AG09309 (cell line): ENCODE results near the gene SCMH1.
A peak's percentile ranks its signal among the peaks of the same experiment; 100 is the strongest.

Experiments
- DNase-seq: peaks from one replicate; pipeline ENCODE4 v3.0.0-alpha.2; 2010; ENCODE audit warnings: low read depth
- H3K4me3 ChIP-seq: 2 replicates; pipeline ENCODE4 v1.5.1; 2011; ENCODE audit warnings: mild to moderate bottlenecking, low read depth, low read length, moderate library complexity; ENCODE audit not compliant: control insufficient read depth
- TF ChIP-seq, protein P1 (sequence below): IDR thresholded peaks from 2 replicates; pipeline ENCODE4 v1.5.1; 2011; ENCODE audit warnings: mild to moderate bottlenecking, low read depth, low read length, inconsistent platforms; ENCODE audit not compliant: insufficient read depth, control insufficient read depth; ENCODE audit errors: missing control alignments

Gene SCMH1

DNA sequence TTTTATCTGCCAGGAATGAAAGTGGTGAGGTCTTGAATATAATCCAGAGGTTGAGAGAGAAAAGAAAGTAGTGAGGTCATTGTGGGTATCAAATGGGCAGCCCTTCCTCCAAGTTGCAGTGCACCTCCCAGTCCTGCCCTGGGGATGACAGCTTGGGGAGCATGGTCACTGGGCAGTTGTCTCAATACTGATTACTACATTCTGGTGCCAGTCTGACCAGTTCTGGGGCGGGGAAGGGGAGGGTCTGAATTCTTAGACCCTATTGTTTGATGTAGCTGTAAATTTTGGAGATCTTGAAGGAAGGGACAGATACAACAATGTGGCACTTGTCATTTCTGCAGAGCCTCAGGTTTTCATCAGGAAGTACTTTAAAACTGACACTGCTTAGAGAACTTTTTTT, 231.8 kb downstream of the SCMH1 start:
- no peak for DNase-seq
- TF ChIP-seq, protein P1, sequence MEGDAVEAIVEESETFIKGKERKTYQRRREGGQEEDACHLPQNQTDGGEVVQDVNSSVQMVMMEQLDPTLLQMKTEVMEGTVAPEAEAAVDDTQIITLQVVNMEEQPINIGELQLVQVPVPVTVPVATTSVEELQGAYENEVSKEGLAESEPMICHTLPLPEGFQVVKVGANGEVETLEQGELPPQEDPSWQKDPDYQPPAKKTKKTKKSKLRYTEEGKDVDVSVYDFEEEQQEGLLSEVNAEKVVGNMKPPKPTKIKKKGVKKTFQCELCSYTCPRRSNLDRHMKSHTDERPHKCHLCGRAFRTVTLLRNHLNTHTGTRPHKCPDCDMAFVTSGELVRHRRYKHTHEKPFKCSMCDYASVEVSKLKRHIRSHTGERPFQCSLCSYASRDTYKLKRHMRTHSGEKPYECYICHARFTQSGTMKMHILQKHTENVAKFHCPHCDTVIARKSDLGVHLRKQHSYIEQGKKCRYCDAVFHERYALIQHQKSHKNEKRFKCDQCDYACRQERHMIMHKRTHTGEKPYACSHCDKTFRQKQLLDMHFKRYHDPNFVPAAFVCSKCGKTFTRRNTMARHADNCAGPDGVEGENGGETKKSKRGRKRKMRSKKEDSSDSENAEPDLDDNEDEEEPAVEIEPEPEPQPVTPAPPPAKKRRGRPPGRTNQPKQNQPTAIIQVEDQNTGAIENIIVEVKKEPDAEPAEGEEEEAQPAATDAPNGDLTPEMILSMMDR, result no peak
- no peak overlapping the region for H3K4me3 ChIP-seq

DNA sequence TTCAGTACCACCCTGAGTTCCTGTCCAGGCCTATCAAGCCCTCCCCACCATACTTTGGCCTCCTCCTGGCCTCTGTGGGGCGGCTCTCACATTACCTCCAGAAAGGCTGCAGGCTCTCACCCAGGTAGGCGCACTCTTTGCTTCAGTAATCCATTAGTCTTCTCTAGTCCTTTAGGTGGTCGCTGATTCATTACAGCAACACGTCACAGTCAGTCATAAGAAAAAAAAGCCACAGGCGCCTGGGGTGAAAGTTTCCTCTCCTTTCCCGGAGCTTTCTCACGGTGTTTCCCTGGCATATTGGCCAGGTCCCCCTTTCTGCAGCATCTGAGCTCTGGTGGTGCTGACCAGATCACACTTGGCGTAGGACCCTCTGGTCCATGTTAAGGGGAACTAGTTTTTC, 232.6 kb downstream of the SCMH1 start:
- TF ChIP-seq, protein P1, result no peak
- no peak for DNase-seq
- no peak overlapping the region for H3K4me3 ChIP-seq

DNA sequence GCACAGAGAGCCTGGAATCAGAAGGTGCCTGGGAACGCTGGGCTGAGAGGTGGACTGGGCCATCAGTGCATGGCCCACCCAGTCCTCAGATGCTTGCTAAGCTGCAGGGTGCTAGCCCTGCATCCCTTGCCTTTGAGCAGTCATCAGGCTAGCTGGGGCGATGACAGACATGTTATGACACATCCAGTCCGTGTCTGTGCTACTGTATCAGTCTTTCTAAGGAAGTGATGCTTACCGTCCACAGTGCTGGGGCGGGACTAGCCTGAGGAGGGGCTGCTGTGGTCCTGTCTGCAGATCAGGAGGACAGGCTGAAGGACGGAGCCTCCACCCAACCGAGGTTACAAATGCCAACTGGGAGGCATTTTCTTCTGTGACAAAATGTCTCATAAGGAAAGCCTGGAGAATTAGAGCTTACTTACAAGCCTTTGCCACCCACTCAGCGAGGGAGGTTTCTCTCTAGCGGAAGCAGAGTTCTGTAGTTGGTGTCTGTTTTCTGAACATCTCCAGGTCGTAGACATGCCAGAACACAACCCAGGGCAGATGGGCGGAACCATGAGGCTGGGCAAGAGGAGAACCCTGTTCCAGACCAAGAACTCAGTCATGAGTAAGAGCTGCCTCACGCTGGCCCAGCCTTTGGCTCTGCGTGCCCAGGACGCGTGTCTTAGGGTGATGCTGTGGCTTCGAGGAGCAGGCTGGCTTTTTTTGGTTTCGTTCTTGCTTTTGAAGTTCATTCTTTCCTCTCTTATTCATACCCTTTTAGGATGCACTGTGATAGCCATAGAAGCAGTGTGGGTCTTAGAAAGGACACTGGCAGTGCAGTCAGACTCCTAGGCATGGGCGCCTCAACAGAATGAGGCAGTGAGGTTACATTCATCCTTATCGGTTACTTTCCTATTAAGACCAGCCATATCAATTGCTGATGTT, 234.9 kb downstream of the SCMH1 start:
- TF ChIP-seq, protein P1, result no peak
- DNase-seq, result peak; percentile 28
- no peak overlapping the region for H3K4me3 ChIP-seq

DNA sequence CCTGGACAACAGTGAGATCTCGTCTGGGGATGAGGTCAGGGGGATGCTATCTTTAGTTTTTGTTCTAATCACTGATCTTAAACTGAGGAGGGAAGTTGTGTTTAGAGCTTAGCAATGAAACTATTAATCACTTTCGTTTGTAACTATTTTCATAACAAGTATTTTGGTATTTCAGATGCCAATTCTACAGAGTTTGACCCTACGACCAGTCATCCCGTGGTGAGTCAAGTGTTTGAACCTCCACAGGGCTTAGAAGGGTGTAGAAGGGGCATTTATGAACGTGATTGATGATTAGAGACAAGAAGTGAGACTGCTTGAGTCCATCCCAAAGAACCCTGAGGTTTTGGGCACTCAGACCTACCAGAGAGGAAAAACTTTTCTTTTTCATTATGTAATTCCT, 236.2 kb downstream of the SCMH1 start:
- H3K4me3 ChIP-seq, result no peak overlapping the region
- DNase-seq, result no peak
- TF ChIP-seq, protein P1, result no peak

DNA sequence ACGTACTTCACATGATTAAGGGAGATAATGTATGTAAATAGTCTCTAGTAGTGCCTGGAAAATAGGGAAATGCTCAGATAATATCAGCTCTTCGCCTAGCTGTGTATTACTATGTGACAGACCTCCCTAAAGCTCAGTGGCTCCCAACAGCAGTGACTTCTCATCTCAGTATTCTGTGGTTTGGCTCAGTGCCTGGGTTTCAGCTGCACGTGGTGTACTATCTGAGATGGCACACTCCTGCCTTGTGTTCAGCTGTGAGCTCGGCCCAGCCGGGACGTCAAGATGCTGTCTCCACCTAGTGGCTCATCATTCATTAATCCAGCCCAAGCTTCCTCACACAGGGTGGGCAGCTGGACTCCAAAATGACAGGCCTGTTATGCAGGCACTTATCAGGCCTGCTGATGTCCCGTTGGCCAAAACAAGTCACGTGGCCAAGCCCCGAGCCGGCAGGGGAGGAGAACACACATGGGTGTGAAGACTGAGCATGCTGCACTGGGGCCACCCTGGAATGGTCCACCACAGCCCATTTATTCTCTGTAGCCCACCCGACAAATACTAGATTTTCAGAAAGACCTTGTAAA, 238.4 kb downstream of the SCMH1 start:
- TF ChIP-seq, protein P1, result peak; percentile 71
- H3K4me3 ChIP-seq, result no peak overlapping the region
- peak; percentile 97 for DNase-seq

DNA sequence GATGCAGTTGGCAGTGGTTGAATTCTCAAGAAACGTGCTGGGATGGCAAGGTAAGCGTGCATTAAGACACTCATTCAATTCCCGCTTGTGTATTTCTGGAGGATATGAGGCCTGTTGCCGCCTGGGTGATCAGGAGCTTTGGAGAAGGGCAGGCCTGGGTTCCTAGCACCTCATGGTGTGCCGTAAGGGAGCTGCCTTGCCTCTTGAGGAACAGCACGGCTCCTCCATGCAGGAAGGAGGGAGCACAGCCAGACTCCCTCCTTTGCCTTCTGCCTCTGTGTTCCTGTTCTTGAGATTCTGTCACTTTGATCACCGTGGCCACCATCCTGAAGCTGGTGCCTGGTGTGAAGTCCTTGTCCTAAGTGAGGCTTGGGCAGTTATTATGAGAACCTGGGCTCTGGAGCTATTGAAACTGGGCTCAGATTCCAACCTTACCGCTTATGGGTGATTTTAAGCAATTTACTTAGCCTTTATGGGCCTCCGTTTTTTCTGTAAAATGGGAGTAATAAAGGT, 238.9 kb downstream of the SCMH1 start:
- no peak overlapping the region for H3K4me3 ChIP-seq
- TF ChIP-seq, protein P1, result no peak
- DNase-seq, result no peak
